Common myeloid progenitor, CD34-positive (primary cell): ENCODE data around the gene APBB2.

ENCODE experiments used
- CTCF ChIA-PET: fragments of 350-600 bp; sonication (Branson Sonifier 250); formaldehyde crosslinking; loops from one replicate; lab custom pipeline; 2021; ENCODE audit warnings: antibody characterized with exemption; lab: Charles Lee
- POLR2A ChIA-PET: fragments of 350-600 bp; sonication (Branson Sonifier 250); formaldehyde crosslinking; loops from one replicate; lab custom pipeline; 2021; ENCODE audit warnings: antibody characterized with exemption; lab: Charles Lee
- DNase-seq, 3 donors: peaks; one replicate each; pipeline versions ENCODE4 v3.0.0 to v3.0.0-alpha.2; 2013
- H3K27ac ChIP-seq, 2 experiments: 1 replicate in 1 of 2; 2 replicates in 1 of 2; pipeline ENCODE4 v1.7.0; 2013; ENCODE audit warnings: inconsistent platforms in 2 of 2, low read length in 2 of 2, mild to moderate bottlenecking in 2 of 2, low read depth in 1 of 2, moderate library complexity in 1 of 2; ENCODE audit not compliant: severe bottlenecking in 2 of 2, insufficient read depth in 1 of 2, poor library complexity in 1 of 2
- H3K27me3 ChIP-seq, 5 experiments: replicated peaks in 2 of 5; 1 replicate in 3 of 5; 2 replicates in 2 of 5; pipeline versions ENCODE4 v1.6.1 to v1.7.0; 2013; ENCODE audit warnings: low read length in 4 of 5, mild to moderate bottlenecking in 2 of 5, moderate library complexity in 2 of 5, inconsistent platforms in 1 of 5; ENCODE audit not compliant: insufficient read depth in 5 of 5, control insufficient read depth in 4 of 5
- H3K36me3 ChIP-seq, 4 experiments: 1 replicate in 2 of 4; 2 replicates in 2 of 4; pipeline versions ENCODE4 v1.6.1 to v1.7.0; 2013; ENCODE audit warnings: low read length in 3 of 4, control low read depth in 1 of 4, mild to moderate bottlenecking in 1 of 4; ENCODE audit not compliant: control insufficient read depth in 4 of 4, insufficient read depth in 4 of 4
- H3K4me1 ChIP-seq, 4 experiments: 1 replicate in 3 of 4; 2 replicates in 1 of 4; pipeline versions ENCODE4 v1.6.1 to v1.7.1; 2013; ENCODE audit warnings: low read length in 3 of 4, mild to moderate bottlenecking in 3 of 4, control low read depth in 1 of 4, inconsistent platforms in 1 of 4, moderate library complexity in 1 of 4; ENCODE audit not compliant: control insufficient read depth in 4 of 4, insufficient read depth in 4 of 4; ENCODE audit errors: control extremely low read depth in 1 of 4
- H3K4me3 ChIP-seq, 7 experiments: 1 replicate in 4 of 7; 2 replicates in 3 of 7; pipeline versions ENCODE4 v1.5.1 to v1.7.0; 2013; ENCODE audit warnings: mild to moderate bottlenecking in 7 of 7, low read length in 6 of 7, moderate library complexity in 6 of 7, inconsistent platforms in 2 of 7, low read depth in 2 of 7, control low read depth in 1 of 7; ENCODE audit not compliant: insufficient read depth in 4 of 7, control insufficient read depth in 1 of 7; ENCODE audit errors: extremely low read depth in 1 of 7
- H3K9me3 ChIP-seq, 5 experiments: 1 replicate in 4 of 5; 2 replicates in 1 of 5; pipeline versions ENCODE4 v1.6.1 to v1.7.1; 2013; ENCODE audit warnings: low read length in 4 of 5, mild to moderate bottlenecking in 2 of 5, inconsistent platforms in 1 of 5, low read depth in 1 of 5, moderate library complexity in 1 of 5; ENCODE audit not compliant: control insufficient read depth in 4 of 5, insufficient read depth in 2 of 5; ENCODE audit errors: control extremely low read depth in 1 of 5
- WGBS: methylation state at CpG from one replicate; pipeline ENCODE4 v1.1.5; 2013; ENCODE audit not compliant: insufficient coverage; 5-methylcytosine and 5-hydroxymethylcytosine counted together

Gene APBB2

DNA sequence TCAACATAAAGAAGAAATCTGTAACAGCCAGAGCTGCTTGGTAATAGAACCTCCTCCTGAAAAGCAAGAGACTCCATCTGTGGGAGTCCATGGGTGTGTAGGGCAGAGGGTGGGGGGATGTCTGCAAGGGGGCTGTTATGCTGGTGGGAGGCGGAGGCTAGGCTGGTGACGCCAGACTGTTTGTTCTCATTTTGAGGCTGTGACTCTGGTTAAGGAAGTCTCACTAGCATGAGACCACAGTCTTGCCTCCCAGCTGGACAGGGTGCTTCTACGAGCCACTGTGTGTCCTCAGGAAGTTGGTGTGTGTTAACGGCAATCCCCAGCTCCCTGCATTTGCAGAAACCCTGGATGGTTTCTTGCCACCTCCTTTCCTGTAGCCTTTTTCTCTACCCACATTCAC is 384.8 kb downstream of the APBB2 start:
- 69% methylated on average over 4 of the region's 4 CpGs for WGBS

GRCh38 chr4:40828661-40829060 is 385.7 kb downstream of the APBB2 start:
- Histone ChIP-seq H3K36me3 (no peaks in the 10 kb centered on the region), H3K4me1 (peaks cover 0 to 13% (median 3%) of the 10 kb centered on the region in 4 experiments), H3K27me3 (no peaks in the 10 kb centered on the region), H3K27ac (no peak overlapping the region), H3K4me3 (no peak overlapping the region), H3K9me3 (no peaks in the 10 kb centered on the region)
- ChIA-PET CTCF (interaction anchor here (4.3 kb wide), 1 partner anchor 11 kb away, joined by 27 read pairs; no protein-coding TSS in a partner anchor), POLR2A (no interaction called here)
- 100% methylated on average over 7 of the region's 9 CpGs for WGBS
- no peak for DNase-seq

More for the DNA sequence above, 384.8 kb downstream of the APBB2 start:
- Histone ChIP-seq H3K4me3 (no peak overlapping the region), H3K4me1 (peaks cover 0 to 13% (median 3%) of the 10 kb centered on the region in 4 experiments), H3K27ac (no peak overlapping the region), H3K36me3 (no peaks in the 10 kb centered on the region), H3K9me3 (no peaks in the 10 kb centered on the region), H3K27me3 (no peaks in the 10 kb centered on the region)
- CTCF ChIA-PET, result interaction anchor here (1.4 to 4.3 kb wide), 2 partner anchors 10 to 67 kb away, joined by 3 to 27 read pairs; no protein-coding TSS in a partner anchor
- peak in 2 of 3 donors; percentile 39 to 48 for DNase-seq
- POLR2A ChIA-PET, result no interaction called here

GRCh38 chr4:40827758-40828157 is 386.6 kb downstream of the APBB2 start:
- WGBS, result 86% methylated on average over 6 of the region's 6 CpGs
- no peaks in the 10 kb centered on the region for H3K9me3 ChIP-seq
- no peaks in the 10 kb centered on the region for H3K36me3 ChIP-seq
- H3K4me3 ChIP-seq, result no peak overlapping the region
- DNase-seq, result peak in 1 of 3 donors; percentile 14
- ChIA-PET CTCF (interaction anchor here (0.7 kb wide), 1 partner anchor 13 kb away, joined by 3 read pairs; no protein-coding TSS in a partner anchor), POLR2A (no interaction called here)
- H3K27ac ChIP-seq, result no peak overlapping the region
- peaks cover 0 to 13% (median 3%) of the 10 kb centered on the region in 4 experiments for H3K4me1 ChIP-seq
- no peaks in the 10 kb centered on the region for H3K27me3 ChIP-seq

DNA sequence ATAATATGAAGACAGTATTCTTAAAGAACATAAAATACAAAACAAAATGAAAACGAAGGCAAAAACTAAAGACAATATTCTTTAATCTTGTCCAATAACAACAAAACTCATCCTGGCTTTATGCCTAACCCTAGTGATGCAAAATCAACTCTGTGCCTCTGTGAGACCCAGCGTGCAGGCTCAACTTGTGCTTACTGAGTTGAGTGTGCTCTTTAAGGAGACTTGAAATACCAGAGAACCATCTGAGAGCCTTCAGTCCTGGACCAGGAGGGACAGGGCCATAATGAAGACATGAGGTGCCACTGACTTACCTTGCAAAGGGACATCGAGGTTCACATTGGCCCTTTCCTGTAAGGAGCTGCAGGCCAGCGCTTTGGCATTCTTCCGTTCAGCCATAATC is 387.5 kb downstream of the APBB2 start:
- H3K27ac ChIP-seq, result no peak overlapping the region
- no peaks in the 10 kb centered on the region for H3K36me3 ChIP-seq
- H3K27me3 ChIP-seq, result no peaks in the 10 kb centered on the region
- no peak overlapping the region for H3K4me3 ChIP-seq
- H3K9me3 ChIP-seq, result no peaks in the 10 kb centered on the region
- 100% methylated on average over 4 of the region's 5 CpGs for WGBS
- H3K4me1 ChIP-seq, result peaks cover 0 to 13% (median 3%) of the 10 kb centered on the region in 4 experiments
- DNase-seq, result no peak
- CTCF ChIA-PET, result interaction anchor here (0.6 to 0.7 kb wide), 3 partner anchors 14 to 67 kb away, joined by 3 read pairs; no protein-coding TSS in a partner anchor
- POLR2A ChIA-PET, result no interaction called here

GRCh38 chr4:40825014-40825838 is 389.1 kb downstream of the APBB2 start:
- CTCF ChIA-PET, result interaction anchor here (0.5 to 1.8 kb wide), 4 partner anchors 9 to 34 kb away, joined by 3 to 6 read pairs (median 4); no protein-coding TSS in a partner anchor

DNA sequence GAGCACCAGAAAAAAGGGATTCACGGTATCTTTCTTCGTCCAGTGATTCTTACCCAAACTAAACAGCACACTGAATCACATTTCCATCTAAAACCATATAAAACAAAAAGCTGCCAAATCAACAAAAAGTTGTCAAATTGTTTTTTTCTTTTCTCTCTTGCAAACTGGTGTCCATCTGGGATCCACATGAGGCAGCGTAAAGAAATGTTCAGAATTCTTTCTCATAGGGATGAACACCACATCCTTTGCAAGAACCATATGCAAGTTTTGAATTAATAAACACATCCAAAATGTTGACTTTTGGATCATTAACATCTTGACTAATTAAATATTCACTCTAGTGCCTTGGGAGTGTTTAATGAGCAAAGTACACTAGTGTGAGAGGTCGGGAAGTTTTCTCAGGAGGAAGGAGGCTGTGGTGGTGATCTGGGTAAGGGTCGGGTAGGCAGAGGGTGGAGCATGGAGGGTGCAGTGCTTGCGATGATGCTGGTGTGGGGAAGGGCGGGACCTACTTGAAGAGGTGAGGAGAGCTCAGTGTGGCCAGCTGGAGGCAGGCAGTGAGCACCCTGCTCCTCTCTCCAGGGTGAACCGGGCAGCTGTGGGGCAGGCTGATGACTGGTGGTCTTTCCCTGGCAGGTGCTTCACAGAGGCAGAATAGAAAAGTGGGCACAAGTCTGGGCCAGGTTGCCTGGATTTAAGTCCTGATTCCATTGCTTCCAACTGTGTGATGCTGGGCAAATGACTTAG is 391.7 kb downstream of the APBB2 start:
- no peak overlapping the region for H3K27ac ChIP-seq
- WGBS, result 98% methylated on average over 7 of the region's 8 CpGs
- no peak overlapping the region for H3K4me3 ChIP-seq
- no peak for DNase-seq
- no peaks in the 10 kb centered on the region for H3K9me3 ChIP-seq
- no peaks in the 10 kb centered on the region for H3K4me1 ChIP-seq
- ChIA-PET CTCF (no interaction called here), POLR2A (no interaction called here)
- H3K36me3 ChIP-seq, result no peaks in the 10 kb centered on the region
- no peaks in the 10 kb centered on the region for H3K27me3 ChIP-seq

More at GRCh38 chr4:40825014-40825838, 389.1 kb downstream of the APBB2 start:
- 92% methylated on average over 17 of the region's 19 CpGs for WGBS
- POLR2A ChIA-PET, result no interaction called here
- H3K4me3 ChIP-seq, result no peak overlapping the region
- H3K36me3 ChIP-seq, result no peaks in the 10 kb centered on the region
- no peaks in the 10 kb centered on the region for H3K9me3 ChIP-seq
- no peak overlapping the region for H3K27ac ChIP-seq
- peaks cover 0 to 12% (median 3%) of the 10 kb centered on the region in 4 experiments for H3K4me1 ChIP-seq
- no peaks in the 10 kb centered on the region for H3K27me3 ChIP-seq
- DNase-seq, result no peak
